ENCODE data around the gene KCNJ18. TPM values are rescaled to one million over a fixed set of nuclear protein-coding genes. Genes with fewer than 3 reads are reported as not detected.
"Not testable (repeated sequence)": the region's sequence is repeated elsewhere in the genome, so short reads cannot be mapped to it uniquely, and the experiment has no call there.

The KCNJ18 gene
- total RNA-seq, 2 donors from 2014 or later: not detected

DNA sequence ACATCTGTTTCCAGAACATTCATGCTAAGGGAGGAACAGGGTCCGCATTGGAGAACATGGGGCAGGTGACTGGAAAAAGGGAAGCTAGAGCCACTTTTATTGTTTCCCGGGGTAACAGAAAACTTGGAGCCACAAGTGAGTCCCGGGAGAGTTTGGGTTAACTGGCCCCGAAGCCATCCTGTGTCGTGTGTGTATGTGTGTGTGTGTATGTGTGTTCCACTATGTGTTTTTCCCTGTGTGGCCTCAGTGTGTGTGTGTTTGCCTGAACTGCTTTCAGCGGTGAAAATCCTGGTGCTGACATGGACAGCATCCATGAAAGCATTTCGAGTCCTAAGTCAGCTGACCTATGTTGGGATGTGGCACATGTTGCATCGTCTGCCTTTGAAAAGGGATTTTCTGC is 20.7 kb downstream of the KCNJ18 start:
- intact Hi-C loops (cut with DNase I); DNase-seq (ENCODE audit: low spot score): not testable (repeated sequence)

DNA sequence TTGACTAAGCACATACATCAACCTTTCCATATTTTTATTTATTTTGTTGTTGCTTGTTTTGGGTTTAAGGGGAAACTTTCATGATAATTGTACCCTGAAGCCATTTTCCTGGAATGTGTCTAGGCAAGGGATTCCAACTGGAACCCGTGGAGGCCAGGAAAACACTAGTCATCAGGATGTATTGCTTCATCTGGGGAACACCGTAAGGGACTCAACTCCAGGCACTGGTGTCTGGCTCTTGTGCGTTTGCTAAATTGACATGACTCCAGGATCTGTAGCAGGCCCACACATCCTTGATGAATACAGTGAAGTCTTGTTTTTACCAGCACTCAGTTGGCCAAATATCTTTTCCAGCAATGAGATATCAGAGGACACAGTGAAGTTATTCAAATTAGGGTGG is 21.3 kb downstream of the KCNJ18 start:
- DNase-seq (ENCODE audit: low spot score); intact Hi-C loops (cut with DNase I): not testable (repeated sequence)

DNA sequence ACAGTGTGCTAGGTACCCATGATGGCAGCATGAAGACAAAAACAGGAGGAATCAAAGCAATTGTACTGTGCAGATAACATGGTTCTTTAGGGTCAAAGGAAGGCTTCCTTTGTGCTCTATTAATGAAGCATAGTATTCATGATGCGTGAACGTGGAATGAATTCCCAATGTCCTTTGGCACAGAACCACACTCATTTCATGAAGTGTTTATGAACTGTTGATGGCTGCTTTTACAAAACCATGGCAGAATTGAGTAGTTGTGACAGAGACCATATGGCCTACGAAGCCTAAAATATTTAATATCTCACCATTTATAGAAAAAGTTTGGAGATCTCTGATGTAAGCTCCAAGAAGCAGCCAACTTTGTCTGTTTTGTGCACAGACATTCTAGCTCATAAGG is 22.4 kb downstream of the KCNJ18 start:
- DNase-seq (ENCODE audit: low spot score); intact Hi-C loops (cut with DNase I): not testable (repeated sequence)

DNA sequence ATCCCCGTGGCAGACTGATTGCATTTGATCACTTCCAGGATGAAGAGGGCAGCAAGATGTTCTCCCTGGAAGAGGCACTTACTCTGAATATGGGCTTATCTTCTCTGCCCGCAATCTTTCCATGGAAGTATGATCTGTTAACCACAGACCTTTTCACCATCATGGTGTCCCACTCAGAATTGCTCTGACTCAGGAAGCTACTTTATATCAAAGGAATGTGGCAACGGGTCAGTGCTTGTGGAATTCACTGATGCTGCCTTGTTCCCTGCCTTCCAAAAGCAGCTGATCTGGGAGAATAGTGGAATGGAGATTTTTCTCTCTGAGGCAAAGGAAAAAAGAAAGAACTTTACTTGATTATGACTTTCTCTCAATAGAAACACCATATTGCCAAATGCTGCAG is 23.6 kb downstream of the KCNJ18 start:
- intact Hi-C loops (cut with DNase I); DNase-seq (ENCODE audit: low spot score): not testable (repeated sequence)

DNA sequence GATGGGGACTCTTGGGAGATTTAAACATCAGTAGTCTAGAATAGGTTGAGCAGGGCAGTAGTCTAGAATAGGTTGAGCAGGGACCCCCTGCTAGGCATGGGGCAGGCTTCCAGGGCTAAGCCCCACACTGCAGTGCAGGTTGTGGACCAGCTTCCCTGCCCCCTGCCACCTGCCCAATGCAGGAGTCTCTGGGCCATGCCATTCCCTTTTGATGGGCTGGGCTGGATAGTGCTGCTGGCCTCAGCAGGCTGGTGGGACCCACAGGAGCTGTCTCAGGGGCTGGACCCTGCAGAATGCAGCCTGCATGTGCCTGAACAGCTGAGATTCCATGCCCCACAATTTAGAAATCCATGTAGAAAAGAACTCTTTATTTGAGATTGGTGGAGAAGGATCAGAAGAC is 26.6 kb downstream of the KCNJ18 start:
- DNase-seq (ENCODE audit: low spot score); intact Hi-C loops (cut with DNase I): not testable (repeated sequence)

DNA sequence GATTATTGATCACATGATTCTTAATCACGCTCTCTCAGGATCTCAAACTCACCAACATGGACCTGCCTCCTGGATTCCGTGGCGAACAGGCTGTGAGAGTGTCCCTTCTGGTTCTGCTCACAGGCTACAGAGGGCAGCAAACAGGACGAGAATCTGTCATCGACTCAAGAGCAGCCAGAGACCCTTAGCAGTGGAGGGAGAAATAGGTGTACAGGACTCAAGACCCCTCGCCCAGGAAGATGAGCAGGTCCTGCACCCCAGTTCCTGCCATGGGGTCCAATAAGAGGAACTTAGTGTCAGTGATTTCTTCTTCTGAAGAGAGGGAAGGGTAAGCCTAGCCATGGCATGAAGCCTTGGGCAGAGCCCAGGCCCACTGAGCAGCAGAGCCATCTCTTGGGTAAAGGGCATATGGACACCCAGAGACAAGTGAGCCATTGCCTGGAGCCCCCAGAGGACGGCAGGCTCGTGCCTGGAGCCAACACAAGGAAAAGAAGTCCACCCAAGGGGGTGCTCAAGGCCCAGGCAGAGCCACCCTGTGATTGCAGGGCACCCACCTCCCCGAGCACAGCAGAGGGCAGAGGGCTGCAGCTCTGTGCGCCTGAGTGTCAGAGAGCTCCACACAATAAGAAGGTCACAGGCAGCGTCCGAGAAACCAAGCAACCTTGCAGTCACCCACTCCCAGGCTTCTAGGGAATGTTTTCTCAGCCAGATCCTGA is 27.3 kb downstream of the KCNJ18 start:
- DNase-seq (ENCODE audit: low spot score); intact Hi-C loops (cut with DNase I): not testable (repeated sequence)

DNA sequence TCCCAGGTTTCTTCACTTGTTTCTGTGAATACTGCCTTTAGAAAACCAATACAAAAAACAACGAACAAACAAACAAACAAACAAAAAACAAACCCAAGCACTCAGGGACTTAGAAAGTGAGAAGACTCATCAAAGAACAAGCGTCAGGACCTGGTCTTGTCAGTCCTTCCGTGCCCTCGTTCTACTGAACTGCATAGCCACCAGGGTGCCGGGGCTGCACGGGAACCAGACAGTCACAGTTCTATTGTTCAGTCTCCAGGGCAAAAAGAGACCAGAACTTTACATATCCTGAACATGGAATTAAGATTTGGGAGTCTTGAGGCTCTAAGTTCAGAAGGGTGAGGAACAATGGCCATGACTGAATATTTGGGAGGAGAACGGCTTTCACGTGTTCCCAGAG is 28.2 kb downstream of the KCNJ18 start:
- intact Hi-C loops (cut with DNase I); DNase-seq (ENCODE audit: low spot score): not testable (repeated sequence)

DNA sequence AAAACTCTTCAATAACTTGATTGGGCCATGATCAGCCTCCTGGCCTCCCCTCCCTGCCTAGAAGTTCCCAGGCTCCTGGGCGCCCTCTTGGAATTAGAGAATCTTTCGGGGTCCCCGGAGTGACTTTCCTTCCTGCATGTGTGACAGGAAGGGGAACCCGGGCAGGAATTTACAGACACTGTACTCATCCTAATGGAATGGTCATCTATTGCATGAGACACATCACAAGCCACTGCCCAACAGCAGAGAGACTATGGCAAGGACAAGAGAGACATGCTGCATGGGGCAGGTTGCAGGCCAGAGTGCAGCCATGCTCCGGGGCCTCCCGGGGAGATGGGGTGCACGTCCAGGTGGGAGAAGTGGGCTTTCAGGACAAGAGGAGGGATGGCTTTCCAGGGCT is 29.9 kb downstream of the KCNJ18 start:
- DNase-seq (ENCODE audit: low spot score); intact Hi-C loops (cut with DNase I): not testable (repeated sequence)

DNA sequence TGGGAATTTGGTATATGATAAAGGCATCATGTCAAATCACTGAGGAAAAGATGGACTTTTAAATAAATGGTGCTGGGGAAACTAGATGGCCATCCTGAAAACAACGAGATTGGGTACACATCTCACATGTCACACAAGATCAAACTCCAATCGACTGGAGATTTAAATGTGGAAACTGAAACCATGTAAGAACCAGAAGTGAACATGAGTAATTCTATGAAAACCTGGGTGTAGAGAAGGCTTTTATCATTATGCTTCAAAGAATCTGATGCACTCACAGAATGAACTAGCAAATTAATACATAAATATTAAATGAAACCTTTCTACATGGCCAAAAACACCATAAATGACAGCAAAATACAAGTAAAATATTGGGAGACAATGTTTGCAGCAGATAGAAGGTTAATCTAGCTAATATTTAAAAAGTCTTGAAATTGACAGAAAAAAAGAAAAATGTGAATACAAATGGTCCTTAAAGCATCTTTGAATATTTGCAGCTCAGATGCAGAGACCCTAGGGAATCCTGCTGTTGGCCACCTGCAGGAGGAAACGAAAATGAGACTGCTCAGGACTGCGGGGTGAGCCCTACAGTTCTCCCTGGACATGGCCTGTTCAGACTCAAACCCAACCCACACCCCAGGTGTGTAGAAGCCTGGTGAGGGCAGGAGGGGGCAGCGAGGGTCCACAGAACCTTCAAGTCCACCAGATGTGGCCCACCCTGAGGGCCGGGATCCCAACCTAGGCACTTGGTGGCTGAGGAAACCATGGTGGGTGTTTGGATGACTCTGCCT is 32.1 kb downstream of the KCNJ18 start:
- intact Hi-C loops (cut with DNase I); DNase-seq (ENCODE audit: low spot score): not testable (repeated sequence)

DNA sequence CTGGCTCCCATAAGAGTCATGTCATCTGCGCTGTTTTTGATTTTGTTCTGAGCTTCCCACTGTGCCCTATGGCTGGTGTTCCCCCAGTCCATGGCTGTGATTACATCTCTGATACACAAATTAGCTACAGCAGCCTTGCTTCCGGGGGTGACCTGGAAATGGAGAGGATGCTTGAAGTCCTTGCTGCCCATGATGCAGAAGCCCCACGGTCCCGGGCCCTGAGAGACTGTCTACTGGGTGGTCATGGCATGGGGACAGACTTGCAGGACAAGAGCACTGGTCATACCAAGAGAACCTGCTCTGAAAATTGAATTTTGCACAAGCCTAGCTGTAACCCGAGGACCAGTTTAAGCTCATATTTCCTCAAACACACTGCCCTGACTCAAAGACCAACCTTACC is 38.8 kb downstream of the KCNJ18 start:
- DNase-seq (ENCODE audit: low spot score); intact Hi-C loops (cut with DNase I): not testable (repeated sequence)

DNA sequence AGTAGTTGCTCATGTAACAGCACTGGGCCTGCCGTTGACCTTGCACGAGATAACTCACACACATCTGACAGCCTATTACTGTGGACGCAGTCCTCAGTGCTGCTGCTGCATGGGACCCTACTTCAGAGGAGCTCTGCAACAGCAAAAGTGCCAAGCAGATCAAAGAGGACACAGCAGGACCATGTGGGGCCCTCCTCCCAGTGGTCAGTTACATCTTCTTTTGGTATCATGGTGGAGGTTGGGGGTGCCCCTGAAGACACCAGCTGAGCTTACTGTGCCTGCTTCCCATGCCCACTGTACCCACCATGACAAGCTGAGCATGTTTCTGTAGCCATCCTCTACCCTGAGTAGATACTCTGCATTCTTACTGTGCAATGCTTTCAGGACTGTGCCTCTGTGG is 41.6 kb downstream of the KCNJ18 start:
- DNase-seq (ENCODE audit: low spot score); intact Hi-C loops (cut with DNase I): not testable (repeated sequence)

DNA sequence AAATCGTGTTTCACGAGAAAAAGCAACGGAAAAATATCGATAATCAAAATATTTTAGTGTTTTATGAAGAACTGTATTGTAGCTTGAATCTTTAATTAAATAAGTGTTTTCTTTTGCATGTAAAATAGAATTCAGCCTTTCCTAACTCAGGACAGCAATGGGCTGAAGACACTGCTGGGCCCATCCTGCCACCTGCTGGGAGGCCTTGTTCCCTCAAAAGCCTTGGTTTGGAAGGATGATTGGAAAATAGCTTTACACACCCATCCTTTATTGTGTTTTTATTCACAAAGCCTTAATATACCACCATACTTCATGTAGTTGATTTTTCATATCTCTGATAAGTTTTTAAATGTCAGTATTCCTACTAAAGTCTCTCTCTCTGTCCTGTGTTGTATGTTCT is 43.5 kb downstream of the KCNJ18 start:
- intact Hi-C loops (cut with DNase I); DNase-seq (ENCODE audit: low spot score): not testable (repeated sequence)

DNA sequence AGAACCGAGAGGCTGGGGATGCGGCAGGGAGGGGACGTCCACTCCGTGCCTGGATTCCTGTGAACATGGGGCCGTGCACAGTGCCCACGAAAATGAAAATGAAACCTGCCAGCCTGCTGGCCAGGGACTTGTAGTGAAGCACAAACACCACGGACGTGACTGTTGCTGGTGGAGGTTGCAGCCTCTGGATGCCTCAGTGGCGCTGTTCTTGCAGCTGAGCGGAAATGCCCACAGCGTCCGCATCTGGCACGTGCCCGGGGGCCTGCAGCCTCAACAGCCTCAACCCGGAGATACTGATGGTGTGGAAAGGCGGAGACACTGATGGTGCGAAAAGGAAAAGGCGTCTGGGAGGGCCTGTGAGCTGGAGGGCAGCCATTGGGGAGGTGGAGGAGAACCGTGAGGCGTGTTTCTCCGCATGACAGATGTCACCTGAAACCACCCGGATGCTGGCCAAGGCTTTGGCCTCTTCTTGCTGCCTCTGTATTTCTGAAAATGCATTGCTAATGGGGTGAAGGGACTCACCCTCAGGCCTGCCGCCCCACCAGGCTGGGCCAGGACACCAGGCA is 44.8 kb downstream of the KCNJ18 start:
- intact Hi-C loops (cut with DNase I); DNase-seq (ENCODE audit: low spot score): not testable (repeated sequence)

DNA sequence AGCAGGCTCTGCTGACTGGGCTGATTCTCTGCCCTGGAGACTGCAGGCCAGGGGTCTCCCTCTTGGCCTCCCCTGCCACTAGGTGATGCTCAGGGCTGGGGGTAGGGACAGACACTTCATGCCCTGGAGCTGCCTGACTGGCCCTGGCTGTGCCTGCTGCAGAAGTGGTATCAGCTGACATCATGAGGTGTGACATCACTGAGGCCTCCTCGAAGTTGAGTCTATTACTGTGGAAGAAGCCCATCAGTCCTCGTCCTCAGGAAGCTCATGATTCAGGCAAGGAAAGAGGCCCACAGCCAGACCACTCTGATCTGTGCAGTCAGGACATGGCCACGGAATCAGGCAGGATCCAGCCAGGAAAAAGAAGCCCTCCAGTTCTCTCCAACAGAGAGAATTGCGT is 45.9 kb downstream of the KCNJ18 start:
- DNase-seq (ENCODE audit: low spot score); intact Hi-C loops (cut with DNase I): not testable (repeated sequence)

DNA sequence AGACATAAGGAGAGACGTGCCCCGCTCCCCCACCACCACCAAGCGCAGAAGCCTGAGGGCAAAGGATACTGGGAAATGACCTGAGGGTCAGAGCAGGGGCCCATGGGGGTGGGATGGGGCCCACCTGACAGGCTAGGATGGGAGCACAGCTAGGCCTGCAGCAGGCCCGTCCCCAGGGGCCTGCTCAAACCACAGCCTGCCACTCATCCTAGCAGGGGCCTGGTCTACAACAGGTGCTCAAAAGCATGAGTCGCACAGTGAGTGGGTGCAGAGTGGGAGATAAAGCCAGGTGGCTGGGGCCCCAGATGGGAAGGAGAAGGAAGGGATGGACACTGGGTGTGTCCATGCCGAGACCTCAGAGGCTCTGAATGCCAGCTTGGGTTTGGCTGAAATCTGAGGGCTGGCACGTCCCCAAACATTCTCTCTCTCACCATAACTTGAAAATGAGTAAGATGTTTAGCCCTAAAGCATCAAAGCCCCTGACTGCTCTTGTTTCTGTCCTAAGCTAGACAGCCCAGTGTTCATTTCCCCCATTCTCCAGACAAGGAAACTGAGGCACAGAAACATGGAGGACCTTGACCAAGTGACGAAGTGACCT is 46.7 kb downstream of the KCNJ18 start:
- intact Hi-C loops (cut with DNase I); DNase-seq (ENCODE audit: low spot score): not testable (repeated sequence)

DNA sequence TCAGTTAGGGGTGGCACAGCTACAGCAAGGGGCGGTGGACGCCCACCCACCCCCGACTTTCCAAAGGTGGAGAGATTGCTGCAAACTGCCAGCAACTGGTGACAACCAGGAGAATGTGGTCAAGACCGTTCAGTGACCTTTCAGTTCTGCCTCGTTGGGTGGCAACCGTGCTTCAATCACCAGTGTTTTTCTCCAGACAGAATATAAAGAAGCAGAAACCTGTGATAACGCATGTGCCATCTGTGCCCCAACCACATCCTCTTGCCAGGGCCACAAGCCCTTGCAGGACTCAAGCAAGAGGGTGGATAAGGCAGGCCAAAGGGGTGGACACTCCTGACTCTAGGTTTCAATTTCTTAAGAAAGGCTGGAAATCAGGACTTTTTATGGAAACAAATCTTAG is 47.2 kb downstream of the KCNJ18 start:
- intact Hi-C loops (cut with DNase I); DNase-seq (ENCODE audit: low spot score): not testable (repeated sequence)

DNA sequence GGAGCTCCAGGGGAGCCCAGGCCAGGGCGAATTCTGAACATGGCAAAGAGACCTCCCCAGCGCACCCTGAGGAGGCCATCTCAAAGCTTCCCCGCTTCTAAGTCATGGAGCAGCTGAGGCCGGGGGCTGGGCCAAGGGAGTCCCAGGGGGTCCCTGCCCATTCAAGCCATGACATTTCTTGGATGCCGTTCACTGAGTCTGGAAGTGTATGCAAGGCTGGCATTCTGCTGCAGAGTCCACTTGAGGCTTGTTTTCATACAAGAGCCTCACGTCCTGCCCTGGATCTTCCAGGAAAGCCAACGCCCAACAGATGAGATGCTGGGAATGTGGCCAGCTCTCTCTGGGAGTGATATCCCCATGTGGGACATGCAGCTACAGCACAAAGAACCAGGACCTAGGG is 48.5 kb downstream of the KCNJ18 start:
- DNase-seq (ENCODE audit: low spot score); intact Hi-C loops (cut with DNase I): not testable (repeated sequence)

DNA sequence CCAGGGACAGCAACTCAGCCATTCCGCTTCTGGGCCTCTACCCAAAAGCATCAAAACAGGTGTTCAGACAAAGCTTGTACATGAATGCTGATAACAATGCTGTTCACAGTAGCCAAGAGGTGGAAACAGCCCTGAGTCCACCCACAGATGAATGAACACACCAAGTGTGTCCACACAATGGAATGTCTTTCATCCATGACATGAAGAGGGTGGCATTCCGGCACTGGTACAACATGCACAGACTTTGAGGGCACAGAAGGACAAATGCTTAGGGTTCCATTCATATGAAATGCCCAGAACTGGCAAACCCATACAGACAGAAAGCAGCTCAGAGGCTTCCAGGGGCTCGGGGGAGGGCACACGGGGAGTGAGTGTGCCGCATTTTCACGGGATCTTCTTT is 49.2 kb downstream of the KCNJ18 start:
- not testable (repeated sequence) for DNase-seq (ENCODE audit: low spot score)

DNA sequence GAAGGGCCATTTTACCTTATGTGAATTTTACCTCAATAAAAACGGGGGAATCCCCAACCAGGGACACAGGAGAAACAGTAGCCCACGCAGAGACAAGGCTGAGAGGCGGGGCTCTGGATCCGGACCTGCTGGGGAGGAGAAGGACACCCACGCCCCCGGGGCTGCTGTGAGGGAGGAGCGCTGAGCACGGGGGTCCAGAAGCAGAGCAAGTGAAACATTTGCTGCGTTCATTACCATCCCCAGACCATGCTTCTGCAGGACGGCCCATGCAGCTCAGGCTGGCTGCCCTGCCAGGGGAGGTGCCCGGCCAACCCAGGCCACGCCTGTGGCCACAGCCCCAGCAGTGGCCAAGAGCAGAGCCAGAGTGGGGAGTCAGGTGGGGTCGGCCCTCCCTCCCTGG is 50.0 kb downstream of the KCNJ18 start:
- intact Hi-C loops (cut with DNase I): no loop called here
- DNase-seq (ENCODE audit: low spot score): no peak

More for the DNA sequence above, 49.2 kb downstream of the KCNJ18 start:
- intact Hi-C loops (cut with DNase I): not testable (repeated sequence)

DNA sequence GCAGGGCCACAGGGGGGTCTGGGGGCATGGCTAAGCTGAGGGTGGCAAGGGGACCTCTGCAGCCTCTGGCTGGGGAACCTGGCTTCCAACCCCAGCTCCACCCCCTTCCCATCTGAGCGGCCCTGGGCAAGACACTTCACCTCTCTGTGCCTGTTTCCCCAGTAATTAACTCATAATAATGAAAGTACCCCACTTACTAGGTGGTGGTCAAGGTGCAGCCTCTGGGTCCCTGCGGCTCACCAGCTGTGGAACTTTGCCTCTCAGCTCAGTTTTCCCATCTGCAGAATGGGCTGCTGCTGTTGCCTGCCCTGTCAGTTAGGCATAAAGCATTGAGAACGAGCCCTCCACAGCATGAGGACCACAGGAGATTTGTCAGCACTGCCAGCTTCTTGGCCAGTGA is 51.8 kb downstream of the KCNJ18 start:
- intact Hi-C loops (cut with DNase I); DNase-seq (ENCODE audit: low spot score): not testable (repeated sequence)
